ENCODE measurements around the gene ADAM15.

ADAM15 gene

DNA sequence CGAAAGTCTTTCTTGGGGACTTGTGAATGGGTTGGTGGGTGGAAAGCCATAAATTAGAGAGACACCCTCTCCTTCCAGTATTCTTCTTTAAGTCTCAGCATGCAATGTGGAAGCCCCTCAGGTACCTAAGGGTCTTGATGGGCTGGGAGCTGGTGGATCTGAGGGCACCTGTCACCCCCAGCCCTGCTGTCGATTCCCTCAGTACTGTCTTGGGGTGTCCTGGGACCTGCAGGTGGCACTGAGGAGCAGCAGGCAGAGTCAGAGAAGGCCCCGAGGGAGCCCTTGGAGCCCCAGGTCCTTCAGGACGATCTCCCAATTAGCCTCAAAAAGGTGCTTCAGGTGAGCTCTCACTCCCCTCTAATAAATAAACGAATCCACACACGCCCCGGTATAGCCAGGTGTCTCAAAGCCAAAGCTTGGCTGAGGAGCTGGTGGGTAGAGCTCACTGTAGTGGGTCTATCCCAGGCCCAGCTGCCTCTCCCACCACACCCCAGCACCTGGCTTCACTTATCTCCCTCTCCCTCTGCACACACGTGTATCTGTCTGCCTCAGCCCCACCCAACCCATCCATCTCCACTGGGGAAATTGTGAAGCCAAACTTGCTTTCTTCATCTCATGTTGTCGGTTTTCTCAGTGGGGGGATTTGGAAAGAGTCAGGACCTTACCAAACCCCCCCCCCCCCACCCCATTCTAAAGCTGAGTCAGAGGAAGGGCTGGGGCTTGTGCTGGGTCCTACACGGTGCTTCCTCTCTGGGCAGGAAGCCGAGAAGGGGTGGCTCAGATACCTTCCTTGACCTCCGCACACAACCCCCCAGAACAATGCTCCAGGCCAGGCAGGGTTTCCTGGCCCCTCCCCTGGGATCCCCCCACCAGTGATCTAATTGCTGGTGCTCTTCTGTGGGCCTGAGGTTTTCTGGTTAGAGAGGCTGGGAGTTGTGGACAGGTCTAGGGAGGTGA is 1.6 kb downstream of the ADAM15 start:
- peak; percentile 21 for DNase-seq

DNA sequence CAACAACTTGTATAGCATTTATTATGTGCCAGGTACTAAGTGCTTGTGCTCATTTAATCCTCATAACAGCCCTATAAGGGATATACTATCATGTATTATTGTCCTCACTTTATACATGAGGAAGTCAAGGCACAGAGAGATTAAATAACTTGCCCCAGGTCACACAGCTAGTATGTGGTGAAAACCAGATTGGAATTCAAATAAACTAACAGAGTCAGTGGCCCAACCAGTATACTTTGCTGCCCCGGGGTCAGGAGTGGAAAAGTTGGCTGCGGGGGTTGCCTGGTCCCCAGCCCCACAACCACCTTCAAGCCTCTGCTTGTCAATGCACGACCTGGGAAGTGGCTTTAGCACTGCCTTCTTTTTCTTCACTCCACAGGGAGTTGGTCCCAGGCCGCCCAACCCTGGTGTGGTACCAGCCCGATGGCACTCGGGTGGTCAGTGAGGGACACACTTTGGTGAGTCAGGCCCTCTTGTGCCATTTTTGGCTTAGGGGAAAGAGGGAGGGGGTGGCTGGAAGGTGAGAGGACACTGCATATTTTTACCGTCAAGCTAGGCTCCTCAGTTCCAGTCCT is 2.5 kb downstream of the ADAM15 start:
- DNase-seq: no peak

DNA sequence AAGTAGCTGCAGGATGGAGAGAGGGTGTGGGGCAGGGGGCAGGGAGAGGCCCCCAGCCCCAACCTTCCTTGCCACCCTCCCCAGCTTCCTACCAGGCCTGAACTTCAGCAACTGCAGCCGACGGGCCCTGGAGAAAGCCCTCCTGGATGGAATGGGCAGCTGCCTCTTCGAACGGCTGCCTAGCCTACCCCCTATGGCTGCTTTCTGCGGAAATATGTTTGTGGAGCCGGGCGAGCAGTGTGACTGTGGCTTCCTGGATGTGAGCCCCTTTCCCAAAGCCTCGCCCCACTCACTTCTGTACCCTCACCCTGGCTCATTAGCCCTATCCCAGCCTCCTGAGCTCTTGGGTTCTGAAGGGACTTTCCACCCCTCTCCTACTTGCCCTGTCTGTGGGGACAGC is 6.0 kb downstream of the ADAM15 start:
- DNase-seq: no peak

DNA sequence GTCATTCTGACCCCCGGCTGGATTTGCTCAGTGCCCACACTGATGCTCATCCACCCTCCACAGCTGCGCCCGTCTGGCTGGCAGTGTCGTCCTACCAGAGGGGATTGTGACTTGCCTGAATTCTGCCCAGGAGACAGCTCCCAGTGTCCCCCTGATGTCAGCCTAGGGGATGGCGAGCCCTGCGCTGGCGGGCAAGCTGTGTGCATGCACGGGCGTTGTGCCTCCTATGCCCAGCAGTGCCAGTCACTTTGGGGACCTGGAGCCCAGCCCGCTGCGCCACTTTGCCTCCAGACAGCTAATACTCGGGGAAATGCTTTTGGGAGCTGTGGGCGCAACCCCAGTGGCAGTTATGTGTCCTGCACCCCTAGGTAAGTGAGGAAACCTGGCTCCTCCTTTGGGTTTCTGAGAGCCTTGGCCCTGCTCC is 6.7 kb downstream of the ADAM15 start:
- DNase-seq: no peak

DNA sequence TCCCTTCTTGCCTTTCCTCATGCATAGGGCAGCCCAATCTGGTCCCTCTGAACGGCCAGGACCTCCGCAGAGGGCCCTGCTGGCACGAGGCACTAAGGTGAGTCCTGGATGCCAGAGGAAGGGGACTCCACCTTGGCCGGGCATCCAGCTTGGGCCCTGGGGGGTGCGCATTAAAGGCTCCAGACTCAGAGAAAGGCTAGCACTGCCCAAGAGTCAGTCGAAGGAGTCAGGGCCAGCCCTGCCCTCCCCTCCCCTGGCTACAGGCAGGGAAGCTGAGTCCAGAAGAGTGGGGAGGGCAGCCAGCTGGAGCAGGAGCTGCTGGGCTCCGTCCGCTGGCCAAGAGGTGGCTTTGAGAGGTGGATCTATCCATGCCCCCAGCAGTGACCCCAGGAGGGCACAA is 9.6 kb downstream of the ADAM15 start:
- DNase-seq: no peak

DNA sequence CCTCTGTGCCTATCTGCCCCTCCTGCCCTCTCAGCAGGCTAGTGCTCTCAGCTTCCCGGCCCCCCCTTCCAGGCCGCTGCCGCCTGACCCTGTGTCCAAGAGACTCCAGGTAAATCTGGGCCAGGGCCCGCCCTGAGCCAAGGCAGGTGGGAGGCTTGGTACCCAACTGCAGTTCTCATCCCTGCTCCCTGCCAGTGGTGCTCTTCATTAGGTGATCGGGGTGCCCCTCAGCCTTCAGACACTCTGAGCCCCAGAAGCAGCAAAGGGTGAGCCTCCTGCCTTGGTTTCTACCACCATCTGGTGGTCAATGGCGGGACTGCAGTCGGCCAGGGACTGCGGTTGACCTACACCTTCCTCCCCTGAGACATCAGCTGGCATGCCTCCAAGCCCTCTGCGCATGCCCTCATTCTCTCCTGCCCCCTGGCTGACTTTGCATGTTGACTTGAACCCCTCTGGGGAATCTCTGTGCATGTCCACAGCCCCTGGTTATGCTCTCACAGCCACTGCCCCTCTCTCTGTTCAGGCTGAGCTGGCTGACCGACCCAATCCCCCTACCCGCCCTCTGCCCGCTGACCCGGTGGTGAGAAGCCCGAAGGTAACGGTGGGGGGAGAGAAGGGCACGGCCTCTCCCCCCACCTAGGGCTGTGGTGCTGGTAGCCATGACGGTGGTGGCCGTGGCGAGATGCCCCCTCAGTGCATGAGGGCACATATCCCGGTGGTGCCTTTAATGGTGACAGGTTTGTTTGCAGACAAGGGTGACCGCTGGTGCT is 10.4 kb downstream of the ADAM15 start:
- peak; percentile 93 for DNase-seq

DNA sequence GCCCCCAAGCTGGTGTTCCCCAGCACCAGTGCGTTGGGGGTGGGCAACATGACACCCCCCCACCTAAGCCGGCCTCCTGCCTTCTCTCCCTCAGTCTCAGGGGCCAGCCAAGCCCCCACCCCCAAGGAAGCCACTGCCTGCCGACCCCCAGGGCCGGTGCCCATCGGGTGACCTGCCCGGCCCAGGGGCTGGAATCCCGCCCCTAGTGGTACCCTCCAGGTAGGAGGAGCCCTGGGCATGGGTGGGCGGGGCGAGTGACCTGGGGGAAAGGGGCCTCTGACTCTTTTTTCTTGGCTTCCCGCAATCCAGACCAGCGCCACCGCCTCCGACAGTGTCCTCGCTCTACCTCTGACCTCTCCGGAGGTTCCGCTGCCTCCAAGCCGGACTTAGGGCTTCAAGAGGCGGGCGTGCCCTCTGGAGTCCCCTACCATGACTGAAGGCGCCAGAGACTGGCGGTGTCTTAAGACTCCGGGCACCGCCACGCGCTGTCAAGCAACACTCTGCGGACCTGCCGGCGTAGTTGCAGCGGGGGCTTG is 11.1 kb downstream of the ADAM15 start:
- no peak for DNase-seq

DNA sequence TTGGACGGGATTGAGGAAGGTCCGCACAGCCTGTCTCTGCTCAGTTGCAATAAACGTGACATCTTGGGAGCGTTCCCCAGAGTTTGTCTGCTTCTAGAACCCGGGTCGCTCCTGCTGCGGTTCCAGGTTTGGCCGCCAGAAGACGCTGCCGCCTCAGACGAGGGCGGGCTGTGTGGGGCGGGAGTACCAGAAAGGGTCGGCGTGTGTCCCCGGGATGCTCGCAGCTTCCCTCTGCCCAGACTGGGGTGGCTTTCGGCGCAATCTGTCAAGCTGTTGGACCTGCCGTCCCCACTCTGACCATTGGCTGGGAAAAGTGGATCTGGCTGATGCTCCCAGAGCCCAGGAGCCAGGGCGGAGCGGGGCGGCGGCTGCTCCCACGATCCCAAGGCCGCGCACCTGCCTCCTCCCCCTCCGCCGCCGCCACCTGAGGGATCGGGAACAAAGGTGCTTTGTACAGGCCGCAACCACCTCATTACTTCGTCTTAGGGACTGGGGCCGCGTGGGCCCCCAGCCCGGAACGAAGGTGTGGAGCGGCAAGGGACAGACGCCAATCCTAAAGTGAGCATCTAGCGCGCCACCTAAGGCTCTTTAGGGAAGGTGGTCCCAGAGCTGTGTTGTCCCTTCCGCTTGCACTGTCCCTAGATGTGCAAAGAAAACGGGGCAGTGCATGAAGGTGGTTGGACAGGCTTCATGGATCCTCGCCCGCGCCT is 11.7 kb downstream of the ADAM15 start:
- peak; percentile 80 for DNase-seq

DNA sequence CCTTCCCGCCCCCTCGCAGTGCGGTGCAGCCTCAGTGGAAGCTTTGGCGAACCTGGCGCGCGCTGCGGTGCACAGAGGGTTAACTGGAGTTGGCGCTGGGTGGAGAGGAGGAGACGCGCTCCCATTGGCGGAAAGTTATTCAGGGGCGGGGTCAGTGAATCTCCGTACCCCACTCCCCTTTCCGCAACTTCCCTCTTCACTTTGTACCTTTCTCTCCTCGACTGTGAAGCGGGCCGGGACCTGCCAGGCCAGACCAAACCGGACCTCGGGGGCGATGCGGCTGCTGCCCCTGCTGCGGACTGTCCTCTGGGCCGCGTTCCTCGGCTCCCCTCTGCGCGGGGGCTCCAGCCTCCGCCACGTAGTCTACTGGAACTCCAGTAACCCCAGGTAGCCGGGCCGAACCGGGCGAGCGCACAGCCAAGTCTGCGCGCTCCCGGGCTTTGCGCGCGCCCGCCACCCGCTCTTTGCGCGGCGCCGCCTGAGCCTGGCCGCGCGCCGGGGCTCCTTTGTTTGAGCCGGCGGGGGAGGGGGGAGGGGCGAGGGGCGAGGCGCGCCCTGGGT is 12.5 kb downstream of the ADAM15 start, which contains the start of gene EFNA4:
Gene EFNA4, plus strand, starts transcription at position 191 of the 561 bp plus-strand sequence. Its CDS starts 84 bp downstream, at position 275.
- peak; percentile 82 for DNase-seq

DNA sequence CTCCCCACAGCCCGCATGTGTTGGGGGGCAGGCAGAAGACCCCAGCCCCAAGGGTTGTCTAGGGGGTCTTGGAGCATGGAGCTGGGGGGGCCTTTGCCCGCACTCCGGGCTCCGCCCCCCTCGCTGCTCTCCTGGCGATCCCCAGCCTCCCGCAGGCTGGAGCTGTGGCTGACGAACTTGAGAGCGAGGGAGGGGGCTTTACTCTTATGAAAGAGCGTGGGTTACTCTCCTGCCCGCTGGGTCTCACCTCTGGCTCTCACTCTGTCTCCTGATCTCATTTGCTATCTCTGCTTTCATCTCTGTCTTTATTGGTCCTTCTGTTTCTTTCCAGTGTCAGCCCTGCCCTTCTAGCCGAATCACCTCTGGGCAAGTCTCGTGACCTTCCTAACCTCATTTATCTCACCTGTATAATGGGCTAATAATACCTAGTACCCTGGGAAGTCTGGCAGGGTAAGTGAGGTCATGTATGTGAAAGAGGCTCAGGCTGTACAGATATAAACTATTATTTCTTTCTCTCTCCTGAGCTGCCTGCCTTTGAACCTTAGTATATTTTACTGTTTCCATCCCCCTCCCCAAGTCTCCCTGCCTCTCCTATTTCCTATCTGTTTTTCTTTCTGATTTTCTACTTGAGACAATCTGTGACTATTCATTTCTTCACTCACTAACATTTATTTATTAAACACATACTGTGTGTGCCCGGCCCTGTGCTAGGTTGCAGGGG is 13.2 kb downstream of the ADAM15 start:
- no peak for DNase-seq

DNA sequence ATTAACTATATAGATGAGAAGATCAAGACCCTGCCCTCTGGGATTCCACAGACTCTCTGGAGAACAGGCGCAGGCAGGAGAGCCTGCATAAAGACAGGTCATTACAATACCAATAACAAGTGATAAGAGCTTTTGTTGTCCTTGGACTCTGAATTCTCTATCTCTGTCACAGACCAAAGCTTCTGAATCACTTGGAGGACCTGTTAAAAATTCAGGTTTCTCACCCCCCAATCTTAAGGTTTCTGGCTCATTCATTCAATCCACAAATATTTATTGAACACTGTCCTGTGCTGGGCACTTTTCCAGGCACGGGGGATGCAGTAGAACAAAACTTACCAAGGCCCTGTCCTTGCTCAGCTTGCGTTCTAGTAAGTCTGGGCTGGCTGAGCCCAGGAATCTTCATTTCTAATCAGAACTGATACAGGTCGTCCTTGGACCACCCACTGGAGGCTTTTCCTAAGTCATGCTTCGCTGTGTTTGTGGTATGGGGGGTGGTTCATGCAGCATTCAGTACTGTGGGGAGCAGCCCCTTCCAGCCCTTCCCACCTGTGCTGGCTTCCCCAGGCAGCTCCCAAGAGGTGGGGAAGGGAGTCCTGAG is 13.8 kb downstream of the ADAM15 start:
- DNase-seq: no peak

DNA sequence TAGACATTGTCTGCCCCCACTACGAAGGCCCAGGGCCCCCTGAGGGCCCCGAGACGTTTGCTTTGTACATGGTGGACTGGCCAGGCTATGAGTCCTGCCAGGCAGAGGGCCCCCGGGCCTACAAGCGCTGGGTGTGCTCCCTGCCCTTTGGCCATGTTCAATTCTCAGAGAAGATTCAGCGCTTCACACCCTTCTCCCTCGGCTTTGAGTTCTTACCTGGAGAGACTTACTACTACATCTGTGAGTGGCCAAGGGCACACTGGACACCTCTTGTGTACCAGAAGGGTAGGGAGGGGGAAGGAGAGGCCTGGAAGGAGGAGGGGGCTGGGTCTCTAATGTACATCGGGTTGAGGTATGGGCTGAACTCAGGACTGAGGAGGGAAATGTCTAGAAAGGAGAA is 15.7 kb downstream of the ADAM15 start:
- no peak for DNase-seq

DNA sequence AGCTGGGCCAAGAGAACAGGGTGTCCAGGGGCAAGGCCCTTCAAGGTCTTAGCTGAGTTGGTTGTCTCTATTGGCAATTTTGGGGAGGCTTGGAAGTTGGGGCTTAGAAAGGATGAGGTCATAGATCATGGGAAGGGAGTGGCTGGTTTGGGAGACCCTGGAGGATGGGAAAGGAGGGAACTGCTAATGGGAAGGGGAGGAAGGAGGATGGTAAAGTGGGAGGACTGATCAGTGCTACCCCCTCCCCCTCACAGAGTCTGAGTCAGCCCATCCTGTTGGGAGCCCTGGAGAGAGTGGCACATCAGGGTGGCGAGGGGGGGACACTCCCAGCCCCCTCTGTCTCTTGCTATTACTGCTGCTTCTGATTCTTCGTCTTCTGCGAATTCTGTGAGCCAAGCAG is 17.5 kb downstream of the ADAM15 start:
- no peak for DNase-seq

DNA sequence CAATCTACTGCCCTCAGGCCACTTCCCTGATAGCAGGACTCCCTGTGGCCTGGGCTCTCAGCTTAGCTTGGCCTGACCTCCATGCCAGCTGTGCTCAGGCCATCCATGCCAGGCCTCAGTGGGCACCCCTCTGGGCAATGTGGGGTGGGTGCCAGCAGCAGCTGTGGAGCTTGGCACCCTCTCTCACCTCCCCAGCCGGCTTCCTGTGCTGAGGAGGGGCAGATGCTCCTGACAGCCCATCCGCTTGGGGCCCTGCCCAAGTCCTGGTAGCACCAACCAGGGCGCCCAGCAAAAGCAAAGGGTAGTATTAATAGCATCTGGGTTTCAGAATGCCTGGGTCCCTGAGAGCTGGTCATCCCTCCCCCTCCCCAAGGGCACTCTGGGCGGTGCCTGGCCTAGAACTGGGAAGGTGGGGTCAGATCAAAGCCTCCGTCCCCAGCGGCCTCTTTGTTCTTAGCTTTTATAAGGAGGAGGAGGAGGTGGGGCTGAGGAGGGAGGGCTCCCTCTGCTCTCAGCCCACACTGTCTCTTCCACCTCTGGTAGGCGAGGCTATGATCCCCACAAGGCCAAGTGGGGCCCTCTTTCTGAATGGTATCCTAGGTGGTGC is 18.5 kb downstream of the ADAM15 start:
- DNase-seq: no peak

DNA sequence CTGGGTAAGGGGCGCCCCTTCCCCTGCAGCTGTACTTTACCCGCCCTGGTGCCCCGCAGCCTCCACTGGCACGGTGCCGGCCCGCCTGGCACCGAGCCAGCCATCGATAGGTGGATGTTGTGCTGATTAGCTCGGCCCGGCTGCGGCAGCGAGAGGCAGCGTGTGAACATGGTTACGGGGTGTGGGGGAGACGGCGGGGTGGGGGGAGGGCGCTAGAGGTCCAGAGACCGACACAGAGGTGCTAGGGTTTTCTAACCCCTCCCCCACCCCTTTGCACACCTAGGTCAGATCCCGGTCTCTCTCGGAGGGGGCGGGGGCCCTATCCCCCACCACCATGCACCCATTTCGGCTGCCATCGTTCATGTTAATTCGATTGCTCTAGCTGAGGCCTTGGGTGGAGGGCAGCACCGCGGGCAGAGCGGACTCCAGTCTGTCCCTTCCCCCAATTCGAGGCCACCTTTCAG is 19.1 kb downstream of the ADAM15 start:
- no peak for DNase-seq

DNA sequence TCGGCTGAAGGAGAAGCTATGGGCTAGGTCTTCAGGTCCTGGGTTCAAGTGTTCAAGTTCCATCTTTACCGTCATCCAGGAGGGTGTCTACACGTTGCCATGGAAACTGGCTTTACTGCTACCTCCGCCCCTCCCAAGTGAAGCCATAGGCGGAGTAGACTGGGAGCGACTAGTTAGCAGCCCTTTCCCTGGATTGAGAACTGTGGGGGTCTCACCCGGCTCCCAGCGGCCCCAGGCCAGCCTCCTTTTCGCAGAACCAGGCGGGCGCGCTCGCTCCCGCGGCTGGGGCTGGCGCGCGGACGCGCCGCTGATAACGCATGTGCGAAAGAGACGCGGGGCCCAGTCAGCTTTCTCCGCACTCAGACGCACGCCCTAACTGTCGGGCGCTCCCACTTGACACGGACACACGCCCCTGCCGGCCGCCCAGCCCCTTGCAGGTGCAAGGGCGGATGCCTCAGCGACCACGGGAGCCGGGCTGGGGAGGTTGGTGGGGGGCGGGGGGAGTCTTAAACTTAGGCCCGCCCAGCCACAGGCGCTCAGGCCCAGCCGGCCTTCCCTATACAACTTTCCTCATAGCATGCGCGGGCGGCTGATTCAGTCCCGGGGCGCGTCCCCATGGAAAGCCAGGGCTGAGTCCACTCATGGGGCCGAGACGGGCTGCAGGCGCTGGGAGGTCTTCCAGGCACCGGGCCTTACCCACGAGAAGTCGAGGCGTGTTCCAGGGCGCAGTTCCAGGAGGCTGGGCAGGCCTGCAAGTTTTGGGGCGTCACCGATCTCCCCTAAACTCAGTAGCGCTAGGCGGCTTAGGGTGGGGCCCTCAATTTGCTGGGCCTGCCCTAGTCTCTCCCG is 19.8 kb downstream of the ADAM15 start:
- DNase-seq: peak; percentile 84

DNA sequence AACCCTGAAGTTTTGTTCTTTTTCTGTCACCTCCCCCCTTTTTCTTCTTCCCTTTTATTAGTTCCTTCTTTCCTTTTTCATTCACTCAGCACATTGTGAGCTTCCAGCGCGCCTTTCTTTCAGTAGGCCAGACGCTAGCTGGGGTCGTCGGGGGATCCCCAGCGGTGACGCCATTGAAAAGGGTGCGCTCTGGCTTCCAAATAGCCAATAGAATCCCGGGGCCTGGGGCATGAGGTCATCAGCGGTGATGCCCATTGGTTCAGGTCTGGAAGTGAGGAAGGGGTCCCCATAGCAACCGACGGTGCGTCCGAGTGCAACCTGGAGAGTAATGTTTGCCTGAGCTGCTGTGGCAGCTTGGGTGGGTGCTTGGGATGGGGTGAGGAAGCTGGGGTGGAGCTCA is 20.6 kb downstream of the ADAM15 start:
- DNase-seq: no peak

DNA sequence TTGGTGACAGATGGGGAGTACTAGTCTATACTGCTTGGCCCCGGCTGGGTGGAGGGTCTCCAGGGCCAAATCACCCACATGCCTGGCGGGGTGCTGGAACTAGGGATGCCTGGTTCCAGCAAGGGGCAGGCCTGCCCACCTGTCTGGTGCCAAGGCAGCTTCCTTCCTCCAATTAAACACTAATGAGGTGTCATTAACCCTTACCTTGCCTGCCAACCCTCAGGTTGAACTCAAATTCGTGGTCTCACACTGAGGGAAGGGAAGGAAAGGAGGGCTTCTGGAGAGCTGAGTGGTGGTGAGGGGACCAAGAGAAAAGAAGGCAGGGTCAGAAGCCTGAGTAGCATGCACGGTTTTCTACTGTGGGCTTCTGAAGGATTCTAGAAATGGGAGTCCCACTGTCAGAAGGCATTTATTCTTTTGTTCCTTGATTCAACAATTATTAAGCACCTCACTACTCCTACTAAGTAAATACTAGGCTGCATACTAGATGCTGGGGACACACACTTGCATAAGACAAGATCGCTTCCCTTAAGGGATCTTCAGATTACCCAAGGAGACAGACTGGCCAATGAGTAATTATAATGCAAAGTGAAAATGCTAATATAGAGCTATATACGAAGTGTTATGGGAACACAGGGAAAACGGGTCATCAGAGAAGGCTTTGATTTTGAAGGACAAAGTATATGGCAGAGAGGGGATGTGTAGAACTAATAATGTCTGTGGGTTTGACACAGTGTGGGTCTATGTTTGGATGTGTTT is 21.6 kb downstream of the ADAM15 start:
- DNase-seq: no peak
